Effector memory CD8-positive, alpha-beta T cell (primary cell): ENCODE measurements around the gene SV2C.

Experiments
- ATAC-seq: fragments of 150-1000 bp; cut with Tn5 transposase; replicated peaks from 2 replicates; pipeline ENCODE4 v1.10.0; 2021; ENCODE audit warnings: mild to moderate bottlenecking, moderate library complexity
- DNase-seq, 3 experiments: peaks; one replicate each; pipeline ENCODE4 v3.0.0; 2021
- H3K27ac Mint-ChIP-seq, 2 donors: one replicate each; pipeline ENCODE4 v1.8.0; 2022; ENCODE audit warnings: mild to moderate bottlenecking in 2 of 2, mixed read lengths in 2 of 2, moderate library complexity in 2 of 2
- H3K27me3 Mint-ChIP-seq, 2 donors: one replicate each; pipeline ENCODE4 v1.8.0; 2022; ENCODE audit warnings: mixed read lengths in 2 of 2
- H3K36me3 Mint-ChIP-seq: one replicate; pipeline ENCODE4 v1.8.0; 2022; ENCODE audit warnings: mild to moderate bottlenecking, moderate library complexity, mixed read lengths; ENCODE audit not compliant: insufficient read depth
- H3K4me1 Mint-ChIP-seq, 2 donors: one replicate each; pipeline ENCODE4 v1.8.0; 2022; ENCODE audit warnings: low read depth in 2 of 2, mixed read lengths in 2 of 2
- H3K4me3 Mint-ChIP-seq, 2 donors: one replicate each; pipeline ENCODE4 v1.8.0; 2022; ENCODE audit warnings: mild to moderate bottlenecking in 2 of 2, mixed read lengths in 2 of 2, moderate library complexity in 2 of 2
- H3K9me3 Mint-ChIP-seq, 2 donors: one replicate each; pipeline ENCODE4 v1.8.0; 2022; ENCODE audit warnings: mixed read lengths in 2 of 2

The SV2C gene

DNA sequence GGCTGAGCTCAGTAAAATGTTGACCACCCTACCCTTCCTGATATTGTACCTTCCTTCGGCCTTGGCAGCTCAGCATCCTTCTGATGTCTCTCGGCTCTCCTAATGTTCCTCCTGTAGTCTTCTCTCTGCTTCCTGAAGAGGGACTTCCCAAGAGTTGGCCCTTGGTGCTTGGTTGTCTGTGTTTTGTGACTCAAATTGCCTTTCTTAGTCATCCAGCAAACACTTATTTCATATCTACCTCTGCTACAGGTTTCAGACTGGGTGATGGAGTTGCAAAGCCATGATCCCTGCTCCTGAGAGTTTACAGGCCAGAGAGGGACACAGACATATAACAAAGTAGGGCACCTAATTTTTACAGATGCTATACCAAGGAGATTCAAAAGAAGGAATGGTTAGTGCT, 70.1 kb downstream of the SV2C start:
- no peak for DNase-seq

DNA sequence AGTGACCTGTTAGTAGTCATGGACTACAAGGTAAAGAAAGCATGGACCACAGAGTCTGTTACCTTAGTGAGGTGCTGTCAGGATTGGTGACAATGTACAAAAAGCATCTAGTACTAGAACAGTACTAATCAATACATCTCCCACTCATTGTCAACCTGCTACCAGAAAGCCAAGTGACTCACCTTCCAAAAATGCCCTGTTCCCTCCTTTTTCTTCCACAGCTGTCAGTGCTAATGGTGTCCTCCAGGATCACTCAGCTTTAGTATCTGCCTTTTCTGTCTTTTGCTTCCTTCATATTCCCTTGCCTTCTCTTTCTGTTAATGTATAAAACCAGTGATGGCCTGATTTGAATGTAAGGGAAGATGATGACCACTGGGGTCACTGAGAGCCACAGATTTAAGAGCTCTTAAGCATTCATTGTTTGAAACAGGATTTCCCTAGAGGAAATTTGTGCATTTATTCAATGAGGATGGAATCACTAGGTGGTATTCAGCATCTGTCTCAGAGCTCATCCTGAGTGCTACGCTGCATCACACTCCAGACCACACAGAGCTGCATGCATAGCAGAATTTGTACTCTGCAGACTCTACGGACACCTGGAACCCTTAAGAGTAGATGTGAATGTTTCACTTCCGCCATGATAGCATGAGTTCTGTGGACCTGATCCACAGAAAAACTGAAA, 71.0 kb downstream of the SV2C start:
- Mint-ChIP-seq H3K9me3 (peaks cover 0 to 2% of the 10 kb centered on the region in 2 donors), H3K36me3 (no peaks in the 10 kb centered on the region), H3K4me3 (no peak overlapping the region), H3K4me1 (peaks cover 6 to 13% of the 10 kb centered on the region in 2 donors), H3K27me3 (peaks cover 0 to 20% of the 10 kb centered on the region in 2 donors), H3K27ac (no peak overlapping the region)
- ATAC-seq (no peak), DNase-seq (no peak)

More for the DNA sequence above, 70.1 kb downstream of the SV2C start:
- Mint-ChIP-seq H3K27me3 (peaks cover 0 to 20% of the 10 kb centered on the region in 2 donors), H3K4me1 (peaks cover 6 to 13% of the 10 kb centered on the region in 2 donors), H3K27ac (no peak overlapping the region), H3K36me3 (no peaks in the 10 kb centered on the region), H3K9me3 (peaks cover 0 to 2% of the 10 kb centered on the region in 2 donors), H3K4me3 (no peak overlapping the region)
- no peak for ATAC-seq

DNA sequence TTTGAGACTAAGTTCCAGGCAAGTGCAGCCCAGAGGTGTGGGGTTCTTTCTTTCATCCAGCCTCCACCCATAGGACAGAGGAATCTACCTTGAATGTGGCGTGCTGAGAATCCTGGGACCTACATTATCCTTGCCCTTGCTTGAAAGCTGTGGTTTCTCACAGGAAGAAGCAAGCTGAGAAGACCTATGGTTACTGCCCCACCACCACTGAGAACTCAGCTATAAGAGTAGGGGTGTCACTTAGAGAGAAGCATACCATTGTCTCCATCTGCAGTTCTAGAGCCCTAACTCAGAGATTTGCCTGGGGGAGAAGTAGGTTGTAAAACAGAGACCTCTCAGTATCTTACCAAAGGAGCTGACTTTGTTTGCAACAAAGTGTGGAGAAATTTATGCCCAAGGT, 72.4 kb downstream of the SV2C start:
- Mint-ChIP-seq H3K27ac (no peak overlapping the region), H3K9me3 (peaks cover 0 to 2% of the 10 kb centered on the region in 2 donors), H3K27me3 (peaks cover 0 to 20% of the 10 kb centered on the region in 2 donors), H3K36me3 (no peaks in the 10 kb centered on the region), H3K4me1 (peaks cover 6 to 13% of the 10 kb centered on the region in 2 donors), H3K4me3 (no peak overlapping the region)
- DNase-seq: no peak
- ATAC-seq: peak; percentile 22

DNA sequence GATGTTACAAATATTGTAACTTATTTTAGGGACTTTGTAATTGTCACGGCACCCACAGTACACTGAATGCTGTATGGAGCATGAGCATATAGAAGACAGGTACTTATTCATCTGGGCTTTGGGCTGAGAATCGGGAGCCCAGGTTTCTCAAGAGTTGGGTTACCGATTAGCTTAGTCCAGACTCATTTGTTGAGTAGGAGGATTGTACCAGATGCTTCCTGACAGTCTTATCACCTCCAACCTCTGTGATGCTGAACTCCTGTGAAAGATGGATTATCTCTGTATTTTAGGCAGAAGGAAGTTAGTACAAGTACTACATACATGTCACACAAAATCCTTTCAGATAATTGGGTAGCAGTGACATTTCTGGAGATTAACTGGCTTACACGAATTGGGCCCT, 79.2 kb downstream of the SV2C start:
- Mint-ChIP-seq H3K36me3 (no peaks in the 10 kb centered on the region), H3K27ac (no peak overlapping the region), H3K27me3 (no peaks in the 10 kb centered on the region), H3K9me3 (peaks cover under 1 to 10% of the 10 kb centered on the region in 2 donors), H3K4me1 (no peaks in the 10 kb centered on the region), H3K4me3 (no peak overlapping the region)
- ATAC-seq (no peak), DNase-seq (no peak)

DNA sequence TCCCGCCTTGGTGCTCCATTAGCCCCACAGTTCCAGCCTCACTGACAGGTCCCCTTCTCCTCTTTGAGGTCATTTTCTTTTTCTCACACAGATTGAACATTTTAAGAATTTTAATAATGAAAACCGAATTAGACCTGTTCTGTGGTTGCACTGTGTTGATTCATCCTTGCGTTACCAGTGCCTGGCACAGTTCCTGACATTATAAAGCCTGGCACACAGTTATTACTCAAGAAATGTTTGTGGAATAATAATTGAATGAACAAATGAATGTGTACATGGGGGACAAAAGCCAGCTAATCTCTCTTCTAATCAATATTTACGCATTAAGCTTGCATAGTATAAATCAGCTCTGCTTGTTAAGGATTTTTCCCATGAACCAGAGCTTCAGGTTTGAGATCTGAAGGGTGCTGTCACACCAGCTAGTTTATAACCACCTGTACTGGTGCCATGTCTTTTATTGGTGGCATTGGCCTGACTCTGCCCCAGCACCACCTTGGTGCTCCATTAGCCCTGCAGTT, 80.0 kb downstream of the SV2C start:
- no peak for DNase-seq
- no peak overlapping the region for H3K27ac Mint-ChIP-seq
- H3K4me3 Mint-ChIP-seq: no peak overlapping the region

DNA sequence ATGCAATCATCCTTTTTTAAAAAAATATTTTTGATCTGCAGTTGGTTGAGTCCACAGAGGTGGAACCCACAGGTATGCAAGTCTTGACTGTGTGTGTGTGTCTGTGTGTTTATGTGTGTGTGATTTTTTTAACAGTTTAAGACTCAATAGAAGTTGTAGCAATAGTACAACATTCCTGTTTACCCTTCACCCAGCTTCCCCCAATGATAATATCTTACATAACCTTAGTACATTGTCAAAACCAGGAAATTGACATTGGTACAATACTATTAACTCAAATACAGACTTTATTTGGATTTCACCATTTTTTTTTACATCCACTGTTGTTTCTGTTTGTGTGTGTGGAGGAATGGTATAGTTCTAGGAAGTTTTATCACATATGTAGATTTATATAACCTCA, 81.8 kb downstream of the SV2C start:
- Mint-ChIP-seq H3K4me3 (no peak overlapping the region), H3K36me3 (no peaks in the 10 kb centered on the region), H3K4me1 (no peaks in the 10 kb centered on the region), H3K9me3 (peaks cover 0 to 10% of the 10 kb centered on the region in 2 donors), H3K27ac (no peak overlapping the region), H3K27me3 (no peaks in the 10 kb centered on the region)
- ATAC-seq (no peak), DNase-seq (no peak)

More for the DNA sequence above, 80.0 kb downstream of the SV2C start:
- Mint-ChIP-seq H3K36me3 (no peaks in the 10 kb centered on the region), H3K27me3 (no peaks in the 10 kb centered on the region), H3K9me3 (peaks cover 0 to 10% of the 10 kb centered on the region in 2 donors), H3K4me1 (no peaks in the 10 kb centered on the region)
- ATAC-seq: no peak

DNA sequence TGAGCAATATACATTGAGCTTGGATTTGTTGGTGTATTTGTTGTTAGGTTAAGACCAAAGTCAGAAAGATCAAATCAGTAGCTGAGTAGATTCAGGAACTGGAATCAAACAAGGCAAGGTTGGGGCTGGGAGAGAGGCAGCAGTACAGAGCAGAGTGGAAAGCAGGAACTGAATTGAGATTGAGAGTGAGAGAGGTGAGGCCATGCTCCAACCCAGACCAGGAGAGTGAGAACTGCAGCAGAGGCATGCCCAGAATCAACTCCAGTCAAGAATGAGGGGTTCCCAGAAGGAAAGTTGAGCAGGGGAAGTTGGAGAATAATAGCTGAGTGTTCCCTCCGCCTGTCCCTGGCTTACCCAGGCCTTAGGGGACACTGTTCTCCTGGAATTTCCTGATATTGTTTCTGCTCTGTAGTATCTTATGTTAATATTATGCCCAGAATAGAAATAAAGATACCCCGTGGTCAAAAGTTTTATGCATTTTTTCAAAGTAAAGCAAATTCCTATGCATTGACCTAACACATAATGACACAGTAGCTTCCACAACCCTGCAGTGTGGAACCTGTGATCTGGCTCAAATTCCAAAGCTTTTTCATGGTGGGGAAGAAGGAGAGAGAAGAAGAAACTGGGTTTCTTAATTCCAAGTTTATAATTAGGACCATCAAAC, 82.7 kb downstream of the SV2C start:
- ATAC-seq (no peak), DNase-seq (no peak)
- Mint-ChIP-seq H3K9me3 (peaks cover 0 to 10% of the 10 kb centered on the region in 2 donors), H3K4me3 (no peak overlapping the region), H3K27me3 (no peaks in the 10 kb centered on the region), H3K36me3 (no peaks in the 10 kb centered on the region), H3K4me1 (no peaks in the 10 kb centered on the region), H3K27ac (no peak overlapping the region)

DNA sequence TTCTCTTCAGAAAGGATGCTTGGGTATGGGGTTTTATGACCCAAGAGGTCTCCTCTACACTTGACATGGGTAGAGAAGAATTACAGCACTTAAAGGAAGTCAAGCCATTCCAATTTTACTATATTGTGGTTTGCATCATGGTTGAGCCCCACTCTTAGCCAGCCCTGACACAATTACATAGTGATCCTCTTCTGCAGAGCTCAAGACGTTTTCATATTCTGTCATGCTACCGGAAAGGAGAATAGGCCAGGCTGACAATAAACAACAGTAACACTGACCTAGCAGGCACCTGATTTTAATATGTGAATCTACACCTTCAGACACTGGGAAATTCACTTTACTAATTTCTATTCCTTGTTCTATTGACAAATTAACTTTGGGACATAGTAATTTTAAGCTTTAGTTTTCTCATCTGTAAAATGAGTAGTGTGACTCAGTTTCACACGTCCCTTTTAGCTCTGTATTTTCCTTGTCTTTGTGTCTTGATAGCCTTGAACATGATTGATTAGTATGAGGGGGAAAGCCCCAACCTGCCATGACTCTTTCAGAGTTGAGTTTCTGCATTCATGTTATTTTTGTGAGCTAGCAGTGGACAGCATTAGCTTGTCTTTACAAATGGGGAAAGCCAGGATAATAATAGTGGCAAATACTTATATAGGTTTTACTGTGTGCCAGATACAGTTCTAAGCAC, 83.8 kb downstream of the SV2C start:
- Mint-ChIP-seq H3K36me3 (no peaks in the 10 kb centered on the region), H3K27me3 (no peaks in the 10 kb centered on the region), H3K27ac (no peak overlapping the region), H3K4me1 (no peaks in the 10 kb centered on the region), H3K4me3 (no peak overlapping the region), H3K9me3 (peaks cover 0 to 10% of the 10 kb centered on the region in 2 donors)
- no peak for DNase-seq
- ATAC-seq: no peak

DNA sequence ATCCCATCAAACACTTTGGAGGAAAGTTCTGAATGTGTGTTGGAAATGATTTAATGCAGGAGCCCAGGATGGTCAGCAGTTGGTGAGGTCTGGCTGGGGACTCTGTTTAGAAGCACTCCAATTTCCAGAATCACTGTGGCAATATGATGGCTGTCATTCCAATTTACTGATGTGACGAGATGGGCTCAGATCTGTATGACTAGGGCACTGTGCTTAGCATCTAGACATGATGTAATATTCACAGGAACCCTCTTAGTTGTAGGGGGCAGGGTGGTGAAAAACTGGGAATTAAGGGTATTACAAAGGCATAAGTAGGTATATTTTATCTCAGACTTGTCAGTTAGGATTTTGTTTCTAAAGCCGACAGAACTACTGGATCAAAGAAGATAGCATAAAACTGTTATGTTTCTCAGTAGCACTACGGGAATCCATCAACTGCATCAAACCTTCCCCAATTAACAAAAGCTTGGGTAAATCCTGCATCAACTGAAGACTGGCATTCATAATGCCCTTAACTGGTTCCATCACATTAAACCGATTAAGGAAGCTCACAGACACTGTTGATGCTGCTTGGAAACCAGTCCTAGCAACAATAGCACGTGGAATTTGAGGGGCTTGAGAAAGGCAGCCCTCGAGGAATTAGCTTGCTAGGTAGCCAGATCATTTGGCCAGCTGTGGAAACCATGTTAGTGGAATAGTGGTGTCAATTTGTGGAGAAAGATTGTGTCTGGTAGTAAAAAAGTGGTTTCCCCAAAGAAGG, 86.1 kb downstream of the SV2C start:
- DNase-seq (no peak), ATAC-seq (no peak)
- no peak overlapping the region for H3K4me3 Mint-ChIP-seq
- no peaks in the 10 kb centered on the region for H3K36me3 Mint-ChIP-seq
- no peak overlapping the region for H3K27ac Mint-ChIP-seq
- peaks cover 0 to 10% of the 10 kb centered on the region in 2 donors for H3K9me3 Mint-ChIP-seq
- H3K27me3 Mint-ChIP-seq: no peaks in the 10 kb centered on the region
- H3K4me1 Mint-ChIP-seq: no peaks in the 10 kb centered on the region

DNA sequence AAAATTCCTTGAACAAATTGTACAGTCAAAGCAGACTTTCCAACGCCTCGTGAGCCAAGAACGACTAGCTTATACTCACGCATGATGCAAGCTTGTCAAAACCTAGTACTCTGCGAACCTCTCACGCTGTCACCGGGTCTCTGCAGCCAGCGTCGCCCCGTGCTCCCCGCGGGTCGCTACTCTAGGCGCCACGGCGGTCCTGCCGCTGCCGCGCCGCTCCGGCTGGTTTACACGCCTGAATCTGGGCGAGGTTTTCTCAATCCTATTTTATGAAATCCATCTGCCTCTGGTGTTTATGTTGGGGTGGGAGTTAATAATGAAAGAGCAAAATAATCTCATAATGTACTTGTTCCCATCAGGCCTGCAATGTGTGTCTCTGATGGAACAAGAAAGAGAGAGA, 90.9 kb downstream of the SV2C start:
- Mint-ChIP-seq H3K27me3 (no peaks in the 10 kb centered on the region), H3K9me3 (no peaks in the 10 kb centered on the region)
- ATAC-seq: peak; percentile 61

DNA sequence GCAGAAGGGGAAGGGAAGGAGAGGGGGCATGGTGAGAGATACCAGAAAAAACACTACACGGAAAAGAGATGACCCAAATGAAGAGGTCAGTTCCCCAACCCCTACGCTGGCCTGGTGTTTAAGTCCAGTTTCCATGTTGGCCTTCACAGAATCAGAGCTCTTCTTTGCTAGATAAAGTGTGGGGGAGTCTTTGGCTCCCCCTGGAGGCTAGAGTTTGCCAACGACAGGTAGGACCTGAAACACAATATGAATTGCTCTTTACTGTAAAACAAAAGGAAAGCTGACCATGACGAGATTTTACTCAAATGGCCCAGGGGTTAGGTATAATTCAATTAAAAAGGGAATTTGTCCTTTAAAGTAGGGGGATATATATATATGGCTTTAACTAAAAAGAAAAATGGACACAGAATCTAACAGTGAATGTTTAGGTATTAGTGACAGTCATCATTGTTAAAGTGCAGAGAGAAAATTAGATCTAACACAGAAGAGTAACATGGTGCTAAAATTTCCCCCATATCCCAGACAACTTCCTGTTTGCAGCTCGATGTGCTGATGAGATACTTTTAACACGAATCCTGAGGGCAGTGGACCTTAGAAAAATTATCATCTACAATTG, 92.0 kb downstream of the SV2C start:
- no peaks in the 10 kb centered on the region for H3K27me3 Mint-ChIP-seq
- no peaks in the 10 kb centered on the region for H3K36me3 Mint-ChIP-seq
- peak overlapping the region; percentile 71 to 83 for H3K4me3 Mint-ChIP-seq
- DNase-seq (peak; percentile 37 to 59 (median 39)), ATAC-seq (peak; percentile 78)
- H3K4me1 Mint-ChIP-seq: peaks cover 20 to 21% of the 10 kb centered on the region in 2 donors
- peak overlapping the region; percentile 88 to 97 for H3K27ac Mint-ChIP-seq
- H3K9me3 Mint-ChIP-seq: no peaks in the 10 kb centered on the region

More for the DNA sequence above, 90.9 kb downstream of the SV2C start:
- Mint-ChIP-seq H3K27ac (no peak overlapping the region), H3K36me3 (no peaks in the 10 kb centered on the region), H3K4me1 (peaks cover 20 to 21% of the 10 kb centered on the region in 2 donors), H3K4me3 (no peak overlapping the region)
- no peak for DNase-seq

DNA sequence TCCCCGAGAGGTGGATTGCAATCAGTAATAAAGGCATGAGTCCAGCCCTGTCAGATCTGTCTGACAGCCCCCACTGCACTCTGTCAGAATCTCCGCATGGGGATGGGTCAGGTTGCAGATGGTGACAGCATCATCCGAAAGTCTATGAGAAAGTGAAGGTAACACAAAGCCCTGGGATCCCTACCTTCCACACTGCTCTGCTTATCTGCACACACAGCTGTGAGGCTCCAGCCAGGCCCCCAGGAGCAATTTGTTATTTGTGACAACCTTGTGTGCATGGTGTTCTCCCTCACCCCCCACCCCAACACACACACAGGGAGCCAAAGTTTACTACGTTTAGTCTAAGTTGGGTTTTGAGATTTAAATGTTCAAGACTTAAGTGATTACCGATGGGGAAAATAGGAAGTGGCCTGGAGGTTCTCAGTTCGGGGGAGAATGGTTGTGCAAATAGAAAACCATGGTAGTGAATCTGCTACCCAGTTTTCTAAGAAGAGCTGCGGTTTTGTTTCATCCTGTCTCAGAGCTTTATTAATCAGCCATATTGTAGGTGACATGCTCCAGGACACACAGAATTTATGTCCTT, 92.7 kb downstream of the SV2C start:
- Mint-ChIP-seq H3K36me3 (no peaks in the 10 kb centered on the region), H3K27ac (peak overlapping the region; percentile 88 to 97), H3K4me1 (peaks cover 20 to 21% of the 10 kb centered on the region in 2 donors), H3K27me3 (no peaks in the 10 kb centered on the region), H3K9me3 (no peaks in the 10 kb centered on the region), H3K4me3 (peak overlapping the region; percentile 71 to 83)
- ATAC-seq (peak; percentile 58), DNase-seq (peak in 1 of 3 experiments; percentile 19)
